GM18870 (cell line): Measurements from ENCODE around the gene WWC1.
A peak's percentile ranks its signal among the peaks of the same experiment; 100 is the strongest.
"Not testable (repeated sequence)": the region's sequence is repeated elsewhere in the genome, so short reads cannot be mapped to it uniquely, and the experiment has no call there.

ENCODE experiments used
- ATAC-seq: cut with Tn5 transposase; IDR thresholded peaks from one replicate; pipeline ENCODE4 v1.9.1; 2021; ENCODE audit warnings: moderate library complexity; ENCODE audit not compliant: unreplicated experiment

The WWC1 gene

GRCh38 chr5:168307925-168308584 lies 16.6 kb downstream of the WWC1 start:
- ATAC-seq: no peak

- no peak for ATAC-seq
Measured at GRCh38 chr5:168308976-168309598, 17.6 kb downstream of the WWC1 start.

GRCh38 chr5:168310541-168310940 lies 19.1 kb downstream of the WWC1 start:
- not testable (repeated sequence) for ATAC-seq

- no peak for ATAC-seq
Measured at GRCh38 chr5:168311061-168311566, 19.7 kb downstream of the WWC1 start.

- ATAC-seq: no peak
Measured at GRCh38 chr5:168312606-168313295, 21.3 kb downstream of the WWC1 start.

GRCh38 chr5:168313596-168314204 lies 22.3 kb downstream of the WWC1 start:
- no peak for ATAC-seq

GRCh38 chr5:168314735-168315411 lies 23.4 kb downstream of the WWC1 start:
- no peak for ATAC-seq

- no peak for ATAC-seq
Measured at GRCh38 chr5:168315416-168316138, 24.1 kb downstream of the WWC1 start.

- no peak for ATAC-seq
Measured at GRCh38 chr5:168316139-168316578, 24.7 kb downstream of the WWC1 start.

GRCh38 chr5:168317096-168317520 lies 25.7 kb downstream of the WWC1 start:
- ATAC-seq: no peak

- ATAC-seq: no peak
Measured at GRCh38 chr5:168317521-168318147, 26.2 kb downstream of the WWC1 start.

- ATAC-seq: peak; percentile 61
Measured at GRCh38 chr5:168318240-168318639, 26.8 kb downstream of the WWC1 start.

GRCh38 chr5:168319774-168320173 lies 28.3 kb downstream of the WWC1 start:
- no peak for ATAC-seq

- no peak for ATAC-seq
Measured at GRCh38 chr5:168320805-168321204, 29.4 kb downstream of the WWC1 start.

GRCh38 chr5:168324859-168325630 lies 33.6 kb downstream of the WWC1 start:
- no peak for ATAC-seq

- ATAC-seq: no peak
Measured at GRCh38 chr5:168327019-168327421, 35.6 kb downstream of the WWC1 start.

- no peak for ATAC-seq
Measured at GRCh38 chr5:168327451-168327850, 36.0 kb downstream of the WWC1 start.

GRCh38 chr5:168327994-168328393 lies 36.5 kb downstream of the WWC1 start:
- ATAC-seq: no peak

GRCh38 chr5:168328814-168329213 lies 37.4 kb downstream of the WWC1 start:
- ATAC-seq: peak; percentile 77
